HEK293T (cell line): ENCODE data around the gene PRDM15.

Source experiments
- CTCF ChIA-PET: fragments of 350-600 bp; formaldehyde crosslinking; extraction: SDS; loops from one replicate; lab custom pipeline; 2021; ENCODE audit warnings: antibody characterized with exemption, inconsistent platforms; lab: Yijun Ruan, JAX
- POLR2A ChIA-PET: fragments of 350-600 bp; formaldehyde crosslinking; extraction: SDS; loops from one replicate; lab custom pipeline; 2020; ENCODE audit warnings: antibody characterized with exemption, inconsistent platforms; lab: Yijun Ruan, JAX
- DNase-seq: peaks from one replicate; pipeline ENCODE4 v3.0.0; 2012; ENCODE audit warnings: mixed read lengths; ENCODE audit errors: extremely low spot score
- ARNT ChIP-seq: fragments of 450-650 bp; IDR thresholded peaks from 2 replicates; pipeline ENCODE4 v1.6.1; 2017; ENCODE audit warnings: mild to moderate bottlenecking
- BHLHE40 ChIP-seq: fragments of 450-650 bp; IDR thresholded peaks from 2 replicates; pipeline ENCODE4 v1.6.1; 2016; ENCODE audit warnings: mild to moderate bottlenecking, moderate library complexity, borderline replicate concordance
- CTBP1 ChIP-seq: fragments of 450-650 bp; IDR thresholded peaks from 2 replicates; pipeline ENCODE4 v1.6.1; 2016; ENCODE audit warnings: borderline replicate concordance
- ELF4 ChIP-seq: fragments of 450-650 bp; IDR thresholded peaks from 2 replicates; pipeline ENCODE4 v1.6.1; 2017; ENCODE audit warnings: antibody characterized with exemption
- FOXA1 ChIP-seq: fragments of 450-650 bp; IDR thresholded peaks from 2 replicates; pipeline ENCODE4 v1.6.1; 2016; ENCODE audit warnings: mild to moderate bottlenecking
- FOXK2 ChIP-seq: fragments of 450-650 bp; IDR thresholded peaks from 2 replicates; pipeline ENCODE4 v1.6.1; 2016; ENCODE audit warnings: mild to moderate bottlenecking
- FOXM1 ChIP-seq: fragments of 450-650 bp; IDR thresholded peaks from 2 replicates; pipeline ENCODE4 v1.6.1; 2017; ENCODE audit warnings: mild to moderate bottlenecking, borderline replicate concordance
- HDGF ChIP-seq: fragments of 450-650 bp; IDR thresholded peaks from 2 replicates; pipeline ENCODE4 v1.6.1; 2017; ENCODE audit warnings: antibody characterized with exemption, borderline replicate concordance
- L3MBTL2 ChIP-seq: fragments of 450-650 bp; conservative IDR thresholded peaks from 2 replicates; pipeline ENCODE4 v1.6.1; 2016; ENCODE audit warnings: mild to moderate bottlenecking
- LEF1 ChIP-seq: fragments of 450-650 bp; IDR thresholded peaks from 2 replicates; pipeline ENCODE4 v1.6.1; 2017; ENCODE audit warnings: mild to moderate bottlenecking, borderline replicate concordance
- NFRKB ChIP-seq: fragments of 450-650 bp; IDR thresholded peaks from 2 replicates; pipeline ENCODE4 v1.6.1; 2016; ENCODE audit warnings: mild to moderate bottlenecking, moderate library complexity
- SP1 ChIP-seq: fragments of 450-650 bp; IDR thresholded peaks from 2 replicates; pipeline ENCODE4 v1.6.1; 2017
- SUZ12 ChIP-seq: fragments of 450-650 bp; IDR thresholded peaks from 2 replicates; pipeline ENCODE4 v1.6.1; 2016; ENCODE audit warnings: mild to moderate bottlenecking
- TARDBP ChIP-seq: fragments of 450-650 bp; IDR thresholded peaks from 2 replicates; pipeline ENCODE4 v1.6.1; 2016
- ZNF384 ChIP-seq: fragments of 450-650 bp; IDR thresholded peaks from 2 replicates; pipeline ENCODE4 v1.6.1; 2016
- TF ChIP-seq, protein P1 (sequence below): fragments of 450-650 bp; IDR thresholded peaks from 2 replicates; pipeline ENCODE4 v1.6.1; 2016

Gene PRDM15

DNA sequence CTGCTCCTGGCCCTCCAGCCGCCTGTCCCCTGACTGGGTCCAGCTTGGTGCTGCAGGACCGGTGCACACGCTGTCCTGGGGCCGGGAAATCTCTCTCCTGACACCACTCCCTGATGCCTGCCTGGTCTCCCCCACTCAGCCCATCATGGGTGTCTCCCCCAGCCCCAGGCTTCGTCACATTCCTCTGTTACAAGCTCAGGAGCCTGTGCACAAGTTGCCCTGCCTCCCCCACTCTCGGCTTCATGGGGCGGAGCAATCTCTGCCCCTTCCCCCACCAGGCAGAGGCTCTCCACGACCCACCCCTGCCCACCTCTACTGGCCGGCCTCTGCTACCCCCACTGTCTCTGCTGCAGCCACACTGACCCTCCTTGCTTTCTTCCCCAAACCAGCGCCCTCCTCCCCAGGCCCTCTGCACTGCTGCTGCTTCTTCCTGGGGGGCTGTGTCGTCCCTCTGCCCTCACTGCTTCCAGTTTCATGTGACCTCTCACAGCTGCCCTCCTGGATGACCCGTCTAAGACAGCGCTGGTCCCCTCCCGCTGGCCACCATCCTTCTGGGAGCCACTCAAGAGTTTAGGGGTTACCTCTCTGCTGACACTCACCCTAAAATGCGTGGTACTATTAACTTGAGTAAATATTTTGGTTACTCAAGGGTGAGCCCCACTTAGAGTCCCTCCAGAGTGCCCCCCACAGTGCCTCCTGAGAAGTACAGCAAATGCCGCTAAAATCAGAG, 106.6 kb downstream of the PRDM15 start:
- TF ChIP-seq, protein P1, sequence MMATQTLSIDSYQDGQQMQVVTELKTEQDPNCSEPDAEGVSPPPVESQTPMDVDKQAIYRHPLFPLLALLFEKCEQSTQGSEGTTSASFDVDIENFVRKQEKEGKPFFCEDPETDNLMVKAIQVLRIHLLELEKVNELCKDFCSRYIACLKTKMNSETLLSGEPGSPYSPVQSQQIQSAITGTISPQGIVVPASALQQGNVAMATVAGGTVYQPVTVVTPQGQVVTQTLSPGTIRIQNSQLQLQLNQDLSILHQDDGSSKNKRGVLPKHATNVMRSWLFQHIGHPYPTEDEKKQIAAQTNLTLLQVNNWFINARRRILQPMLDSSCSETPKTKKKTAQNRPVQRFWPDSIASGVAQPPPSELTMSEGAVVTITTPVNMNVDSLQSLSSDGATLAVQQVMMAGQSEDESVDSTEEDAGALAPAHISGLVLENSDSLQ = no peak
- TF ChIP-seq HDGF (no peak), SP1 (no peak), ZNF384 (no peak), LEF1 (no peak), ARNT (no peak)
- CTCF ChIA-PET = no interaction called here
- POLR2A ChIA-PET = interaction anchor here (1.6 kb wide), 1 partner anchor 11 kb away, joined by 6 read pairs; no protein-coding TSS in a partner anchor
- no peak for DNase-seq

DNA sequence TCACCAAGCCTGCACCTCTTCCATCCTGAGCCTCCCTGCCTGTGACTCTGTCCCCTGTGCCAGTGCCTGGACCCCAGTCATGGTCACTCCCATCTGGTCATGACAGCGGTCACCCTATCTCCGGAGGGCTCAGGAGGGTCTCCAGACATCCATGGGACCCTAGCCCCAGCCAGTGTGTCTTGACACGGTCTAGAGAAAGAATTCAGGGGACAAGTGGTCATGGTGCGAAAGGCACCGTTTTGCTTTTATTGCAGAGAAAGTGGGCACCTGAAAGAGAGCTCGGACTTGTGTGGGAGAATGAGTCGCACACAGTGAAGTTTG, 107.6 kb downstream of the PRDM15 start:
- CTCF ChIA-PET = no interaction called here
- TF ChIP-seq ARNT (no peak), ZNF384 (no peak), FOXM1 (no peak), L3MBTL2 (no peak), TARDBP (no peak), HDGF (no peak), FOXK2 (no peak), SP1 (no peak)
- TF ChIP-seq, protein P1 = no peak
- POLR2A ChIA-PET = interaction anchor here (1.6 kb wide), 1 partner anchor 10 kb away, joined by 6 read pairs; no protein-coding TSS in a partner anchor
- no peak for DNase-seq

DNA sequence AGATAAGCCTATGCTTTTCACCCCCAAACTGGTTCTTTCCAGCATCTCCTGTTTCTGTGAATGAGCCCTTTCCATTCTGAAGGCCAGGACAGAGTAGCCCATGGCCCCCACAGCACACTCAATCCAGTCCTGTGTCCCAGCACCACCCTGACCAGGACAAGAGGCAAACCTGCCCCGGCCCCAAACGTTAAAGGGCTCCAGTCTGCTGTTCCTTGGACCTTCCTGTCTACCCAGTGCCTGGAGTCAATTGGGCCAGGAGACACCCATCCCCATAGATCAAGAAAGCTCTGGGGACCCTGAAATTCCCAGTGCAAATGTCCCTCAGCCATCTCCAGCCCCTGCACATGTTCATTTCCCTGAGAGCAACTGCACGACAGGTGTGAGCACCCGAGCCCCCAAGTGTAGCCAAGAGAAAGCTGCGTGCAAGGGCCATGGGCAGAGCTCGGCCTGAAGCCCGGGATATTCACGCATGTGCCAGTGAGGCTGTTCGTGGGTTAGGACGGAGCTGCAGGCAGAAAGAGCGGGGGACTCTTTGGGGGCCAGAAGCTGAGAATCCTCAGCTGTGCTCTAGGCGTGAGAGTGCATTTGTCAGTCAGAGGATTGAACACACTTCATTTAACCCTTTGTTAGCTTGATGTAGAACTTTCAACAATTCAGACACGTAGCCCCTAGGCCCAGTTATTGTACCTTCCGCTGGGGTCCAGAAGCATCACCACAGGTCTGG, 108.1 kb downstream of the PRDM15 start:
- TF ChIP-seq ZNF384 = no peak
- DNase-seq = no peak
- ChIA-PET POLR2A (interaction anchor here (1.6 kb wide), 1 partner anchor 10 kb away, joined by 6 read pairs; no protein-coding TSS in a partner anchor), CTCF (no interaction called here)

DNA sequence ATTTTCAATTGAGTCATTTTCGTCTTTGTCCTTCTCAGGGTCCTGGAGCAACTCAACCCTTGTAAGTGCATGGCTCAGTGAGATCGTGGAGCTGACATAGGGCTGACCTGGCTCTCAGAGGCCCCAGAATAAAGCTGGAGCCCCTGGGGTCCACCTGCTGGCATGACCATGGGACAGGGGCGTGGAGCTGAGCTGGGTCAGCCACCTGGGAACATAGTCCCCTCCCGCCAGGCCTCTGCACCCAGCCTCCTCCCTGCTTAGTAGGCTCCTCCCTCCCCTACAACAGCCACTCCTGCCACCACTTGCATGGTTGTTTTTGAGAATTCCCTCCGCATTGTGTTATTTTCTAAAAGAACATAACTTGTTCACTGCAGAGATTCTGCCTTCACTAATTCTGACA, 109.2 kb downstream of the PRDM15 start:
- ChIA-PET POLR2A (no interaction called here), CTCF (interaction anchor here (0.6 to 1.4 kb wide), 2 partner anchors 8 to 20 kb away, joined by 3 to 4 read pairs; no protein-coding TSS in a partner anchor)
- DNase-seq = no peak

DNA sequence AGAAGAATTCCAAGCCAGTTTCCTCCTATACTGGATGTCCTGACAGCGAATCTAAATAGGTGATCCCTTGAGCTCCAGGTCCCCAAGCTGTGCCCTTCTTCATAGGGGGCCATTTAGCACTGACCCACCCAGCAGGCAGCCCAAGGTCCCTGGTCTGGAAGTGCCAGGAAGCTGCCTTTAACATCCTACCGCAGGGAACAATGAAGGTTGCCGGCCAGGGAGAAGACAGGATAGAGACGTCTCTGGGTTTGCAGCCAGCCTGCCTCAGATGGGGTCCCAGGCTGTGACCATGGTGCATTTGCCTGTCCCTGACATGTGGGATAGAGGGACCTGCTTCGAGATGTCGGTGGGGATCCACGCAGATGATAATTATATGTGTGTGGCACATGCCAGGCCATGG, 109.6 kb downstream of the PRDM15 start:
- ChIA-PET POLR2A (no interaction called here), CTCF (interaction anchor here (0.6 to 1.4 kb wide), 2 partner anchors 9 to 20 kb away, joined by 3 to 4 read pairs; no protein-coding TSS in a partner anchor)
- no peak for TF ChIP-seq HDGF
- TF ChIP-seq ELF4 = no peak
- TF ChIP-seq, protein P1 = no peak
- TF ChIP-seq FOXA1 = no peak
- no peak for TF ChIP-seq TARDBP
- no peak for TF ChIP-seq NFRKB
- no peak for TF ChIP-seq ARNT
- no peak for TF ChIP-seq SUZ12
- no peak for TF ChIP-seq BHLHE40
- TF ChIP-seq L3MBTL2 = no peak
- TF ChIP-seq LEF1 = no peak
- TF ChIP-seq SP1 = no peak
- TF ChIP-seq CTBP1 = no peak
- no peak for TF ChIP-seq FOXK2
- TF ChIP-seq ZNF384 = no peak
- no peak for TF ChIP-seq FOXM1
- no peak for DNase-seq

More for the DNA sequence above, 109.2 kb downstream of the PRDM15 start:
- no peak for TF ChIP-seq BHLHE40
- TF ChIP-seq, protein P1 = no peak
- no peak for TF ChIP-seq FOXK2
- no peak for TF ChIP-seq CTBP1

DNA sequence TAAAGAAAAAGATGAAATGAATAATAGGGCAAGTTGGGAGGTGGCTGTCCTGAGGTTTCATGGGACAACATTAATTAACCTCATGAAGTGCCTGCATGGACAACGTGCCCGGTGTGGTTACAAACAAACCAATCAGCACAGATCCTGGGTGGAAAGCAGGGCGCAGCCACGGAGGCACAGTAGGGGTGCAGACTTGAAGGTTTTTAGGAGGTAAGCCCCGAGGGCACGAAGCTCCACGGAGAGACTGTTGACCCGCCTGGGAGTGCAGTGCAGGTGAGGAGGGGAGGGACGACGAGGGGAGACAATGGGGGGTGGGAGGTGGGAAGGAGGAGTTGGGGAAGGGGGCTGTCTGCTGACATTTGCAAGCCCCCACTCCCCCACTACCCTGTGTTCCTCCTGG, 110.0 kb downstream of the PRDM15 start:
- no peak for DNase-seq
- CTCF ChIA-PET = interaction anchor here (0.9 to 2.2 kb wide), 4 partner anchors 9 to 159 kb away, joined by 3 to 9 read pairs (median 4); no protein-coding TSS in a partner anchor
- POLR2A ChIA-PET = interaction anchor here (0.9 to 1.9 kb wide), 3 partner anchors 10 to 91 kb away, joined by 3 to 9 read pairs (median 3); no protein-coding TSS in a partner anchor
- TF ChIP-seq, protein P1 = no peak
- TF ChIP-seq FOXK2 (no peak), L3MBTL2 (no peak), TARDBP (no peak), ZNF384 (no peak), ELF4 (no peak), SP1 (no peak), FOXA1 (no peak), LEF1 (no peak), SUZ12 (no peak), FOXM1 (no peak), BHLHE40 (no peak), NFRKB (no peak), ARNT (no peak), CTBP1 (no peak), HDGF (no peak)
